ENCODE measurements around the gene SCGB1C2.
"Not testable (repeated sequence)": the region's sequence is repeated elsewhere in the genome, so short reads cannot be mapped to it uniquely, and the experiment has no call there.

The SCGB1C2 gene

DNA sequence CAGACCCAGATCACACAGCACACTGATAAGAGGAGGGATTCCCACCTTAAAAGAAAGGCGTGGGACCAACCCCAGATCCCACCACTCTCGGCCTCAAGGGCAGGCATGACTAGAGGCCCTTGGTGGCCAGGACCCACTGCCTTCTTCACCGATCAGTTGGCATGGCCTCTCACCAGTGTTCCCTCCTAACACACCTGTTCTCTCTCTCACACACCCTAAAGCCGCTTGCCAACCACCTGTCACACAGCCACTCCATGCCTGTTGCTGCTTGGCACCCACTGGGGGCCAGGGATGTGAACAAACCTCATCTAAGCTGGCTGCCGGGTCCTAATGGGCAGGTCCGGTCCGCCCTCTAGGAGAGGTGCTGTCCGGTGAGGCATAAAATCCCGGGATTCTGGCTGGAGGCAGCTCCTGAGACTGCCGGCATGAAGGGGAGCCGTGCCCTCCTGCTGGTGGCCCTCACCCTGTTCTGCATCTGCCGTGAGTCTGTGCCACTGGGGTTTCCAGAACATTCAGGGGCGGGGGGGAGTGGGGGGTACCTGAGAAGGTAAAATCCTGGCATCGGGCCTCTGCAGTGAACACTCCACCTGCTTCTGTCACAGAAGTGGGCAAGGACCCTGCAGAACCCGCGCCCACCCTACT lies at the start of gene SCGB1C2:
SCGB1C2 (plus strand) TSS at position 404 of the 642 bp plus-strand sequence; CDS start at position 426, 22 bp downstream.
- FAIRE-seq = not testable (repeated sequence)

DNA sequence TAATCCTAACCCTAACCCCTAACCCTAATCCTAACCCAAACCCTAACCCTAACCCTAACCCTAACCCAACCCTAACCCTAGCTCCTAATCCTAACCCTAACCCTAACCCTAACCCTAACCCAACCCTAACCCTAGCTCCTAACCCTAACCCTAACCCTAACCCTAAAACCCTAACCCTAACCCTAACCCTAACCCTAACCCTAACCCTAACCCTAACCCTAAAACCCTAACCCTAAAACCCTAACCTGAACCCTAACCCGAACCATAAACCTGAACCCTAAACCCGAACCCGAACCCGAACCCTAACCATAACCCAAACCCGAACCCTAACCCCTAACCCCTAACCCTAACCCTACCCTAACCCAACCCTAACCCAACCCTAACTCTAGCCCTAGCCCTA lies 24.3 kb upstream of the SCGB1C2 start:
- FAIRE-seq = not testable (repeated sequence)

DNA sequence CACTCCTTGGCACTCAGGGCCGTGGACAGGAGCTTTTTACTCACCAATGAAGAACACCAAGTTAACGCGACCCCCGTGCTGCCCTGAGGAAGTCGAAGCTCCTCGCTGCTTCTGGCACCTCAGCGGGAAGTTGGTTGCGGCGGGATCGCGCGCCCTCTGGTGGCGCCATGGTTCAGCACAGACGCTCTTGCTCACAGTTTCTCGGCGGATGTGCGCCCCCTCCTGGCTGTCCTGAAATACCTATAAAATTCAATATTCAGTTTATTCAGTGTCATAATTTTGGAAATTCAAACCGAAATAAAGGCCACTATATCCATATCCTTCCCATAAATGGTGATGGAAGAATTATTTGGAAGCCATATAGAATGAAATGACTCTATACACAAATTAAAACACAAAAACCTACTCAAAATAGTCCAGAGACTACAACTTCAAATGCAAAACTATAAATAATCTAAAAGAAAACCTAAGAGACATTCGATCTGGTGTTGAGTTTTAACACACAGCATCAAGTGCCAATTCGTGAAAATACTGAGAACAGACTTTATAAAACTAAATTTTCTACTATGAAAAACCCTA lies 18.9 kb upstream of the SCGB1C2 start:
- FAIRE-seq = not testable (repeated sequence)

DNA sequence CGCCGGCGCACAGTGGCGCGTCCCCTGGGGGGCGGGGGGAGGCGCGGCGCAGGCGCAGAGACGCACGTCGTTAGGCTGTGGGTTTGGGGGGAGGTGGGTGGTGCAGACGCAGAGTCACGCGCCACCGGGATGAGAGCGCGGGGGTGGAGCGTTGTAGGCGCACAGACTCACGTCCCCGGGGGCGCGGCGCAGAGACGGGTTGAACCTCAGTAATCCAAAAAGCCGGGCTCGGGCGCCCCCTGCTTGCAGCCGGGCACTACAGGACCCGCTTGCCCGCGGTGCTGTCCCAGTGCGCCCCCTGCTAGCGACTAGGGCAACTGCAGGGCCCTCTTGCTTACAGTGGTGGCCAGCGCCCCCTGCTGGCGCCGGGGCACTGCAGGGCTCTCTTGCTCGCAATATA lies 3.4 kb upstream of the SCGB1C2 start:
- not testable (repeated sequence) for FAIRE-seq

DNA sequence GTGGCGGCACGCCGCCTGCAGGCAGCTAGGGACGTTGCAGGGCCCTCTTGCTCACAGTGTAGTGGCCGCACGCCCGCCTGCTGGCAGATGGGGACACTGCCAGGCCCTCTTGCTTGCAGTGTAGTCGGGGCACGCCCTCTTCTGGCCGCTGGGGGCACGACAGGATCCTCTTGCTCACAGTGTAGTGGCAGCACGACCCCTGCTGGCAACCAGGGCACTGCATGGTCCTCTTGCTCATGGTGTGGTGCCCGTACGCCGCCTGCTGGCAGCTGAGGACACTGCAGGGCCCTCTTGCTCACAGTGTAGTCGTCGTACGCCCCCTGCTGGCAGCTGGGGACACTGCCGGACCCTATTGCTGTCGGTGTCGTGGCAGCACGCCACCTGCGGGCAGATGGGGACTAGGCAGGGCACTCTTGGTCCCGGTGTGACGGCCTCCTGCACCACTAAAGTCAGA lies 3.0 kb upstream of the SCGB1C2 start:
- FAIRE-seq = not testable (repeated sequence)

- FAIRE-seq = not testable (repeated sequence)
Measured at GRCh38 chr17:135022-135421, 2.3 kb upstream of the SCGB1C2 start.

GRCh38 chr17:135895-136294 lies 1.5 kb upstream of the SCGB1C2 start:
- FAIRE-seq = not testable (repeated sequence)

DNA sequence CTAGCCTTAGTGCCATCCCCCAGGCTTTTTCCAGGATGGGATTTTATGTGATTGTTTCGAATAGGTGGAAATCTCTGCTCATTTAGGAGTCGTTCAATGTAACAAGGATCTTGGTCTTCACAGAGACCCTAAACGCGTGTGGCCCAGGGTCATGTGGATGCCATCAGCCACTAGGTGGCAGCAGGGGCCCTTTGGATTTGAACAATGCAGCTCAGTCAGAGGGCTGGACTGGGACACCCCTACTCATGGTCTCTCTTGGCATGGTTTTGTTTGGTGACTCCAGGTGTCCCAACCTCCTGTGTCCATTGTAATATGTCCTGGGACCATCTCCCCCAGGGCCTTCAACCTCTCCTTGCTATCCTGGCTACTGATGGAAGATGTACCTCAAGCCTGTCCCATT lies 838 bp upstream of the SCGB1C2 start:
- FAIRE-seq = not testable (repeated sequence)

DNA sequence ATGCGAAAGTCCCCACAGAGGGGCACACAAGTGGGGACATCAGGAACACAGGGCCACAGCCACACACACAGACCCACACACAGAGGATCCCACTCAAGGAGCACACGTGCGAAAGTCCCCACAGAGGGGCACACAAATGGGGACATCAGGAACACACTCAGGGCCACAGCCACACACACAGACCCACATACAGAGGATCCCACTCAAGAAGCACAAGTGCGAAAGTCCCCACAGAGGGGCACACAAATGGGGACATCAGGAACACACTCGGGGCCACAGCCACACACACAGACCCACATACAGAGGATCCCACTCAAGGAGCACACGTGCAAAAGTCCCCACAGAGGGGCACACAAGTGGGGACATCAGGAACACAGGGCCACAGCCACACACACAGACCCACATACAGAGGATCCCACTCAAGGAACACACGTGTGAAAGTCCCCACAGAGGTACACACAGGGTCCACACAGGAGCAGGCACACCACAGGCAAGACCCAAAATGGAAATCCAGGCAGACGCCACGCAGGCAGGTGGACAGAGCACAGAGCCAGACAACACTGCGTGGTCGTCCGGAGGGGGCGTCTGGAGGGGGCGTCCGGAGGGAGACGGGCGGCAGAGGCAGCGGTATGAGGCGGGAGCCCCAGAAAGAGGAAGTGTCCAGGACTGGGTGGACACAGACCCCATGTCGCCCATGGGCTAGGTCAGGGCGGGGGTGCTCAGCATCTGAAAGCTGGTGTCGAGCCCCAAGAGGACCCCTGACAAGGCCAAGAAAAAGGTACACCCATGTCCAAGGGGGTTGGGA lies 2.2 kb downstream of the SCGB1C2 start:
- not testable (repeated sequence) for FAIRE-seq

DNA sequence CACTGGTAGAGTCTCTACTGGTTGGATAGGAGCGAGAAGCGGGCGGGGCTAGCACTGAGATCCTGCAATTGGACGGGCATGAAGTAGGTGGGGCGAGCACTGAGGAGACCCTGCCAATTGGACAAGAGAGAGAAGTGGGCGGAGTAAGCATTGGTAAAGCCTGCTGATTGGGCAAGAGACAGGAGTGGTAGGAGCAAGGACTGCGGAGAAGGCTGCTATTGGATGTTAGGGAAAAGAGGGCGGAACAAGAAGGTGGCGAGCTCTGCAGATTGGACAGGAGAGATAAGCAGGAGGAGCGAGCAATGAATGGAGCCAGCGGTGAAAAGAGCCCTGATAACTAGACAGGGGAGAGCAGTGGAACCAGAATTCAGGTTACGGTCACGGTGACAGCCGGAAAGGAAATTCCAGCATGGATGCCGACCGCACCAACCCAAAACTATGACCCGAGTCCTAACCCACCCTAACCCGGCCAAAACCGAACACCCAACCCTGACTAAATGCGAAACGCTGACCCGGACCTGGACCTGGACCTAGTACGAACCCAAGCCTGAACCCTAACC lies 4.8 kb downstream of the SCGB1C2 start:
- no peak for FAIRE-seq

DNA sequence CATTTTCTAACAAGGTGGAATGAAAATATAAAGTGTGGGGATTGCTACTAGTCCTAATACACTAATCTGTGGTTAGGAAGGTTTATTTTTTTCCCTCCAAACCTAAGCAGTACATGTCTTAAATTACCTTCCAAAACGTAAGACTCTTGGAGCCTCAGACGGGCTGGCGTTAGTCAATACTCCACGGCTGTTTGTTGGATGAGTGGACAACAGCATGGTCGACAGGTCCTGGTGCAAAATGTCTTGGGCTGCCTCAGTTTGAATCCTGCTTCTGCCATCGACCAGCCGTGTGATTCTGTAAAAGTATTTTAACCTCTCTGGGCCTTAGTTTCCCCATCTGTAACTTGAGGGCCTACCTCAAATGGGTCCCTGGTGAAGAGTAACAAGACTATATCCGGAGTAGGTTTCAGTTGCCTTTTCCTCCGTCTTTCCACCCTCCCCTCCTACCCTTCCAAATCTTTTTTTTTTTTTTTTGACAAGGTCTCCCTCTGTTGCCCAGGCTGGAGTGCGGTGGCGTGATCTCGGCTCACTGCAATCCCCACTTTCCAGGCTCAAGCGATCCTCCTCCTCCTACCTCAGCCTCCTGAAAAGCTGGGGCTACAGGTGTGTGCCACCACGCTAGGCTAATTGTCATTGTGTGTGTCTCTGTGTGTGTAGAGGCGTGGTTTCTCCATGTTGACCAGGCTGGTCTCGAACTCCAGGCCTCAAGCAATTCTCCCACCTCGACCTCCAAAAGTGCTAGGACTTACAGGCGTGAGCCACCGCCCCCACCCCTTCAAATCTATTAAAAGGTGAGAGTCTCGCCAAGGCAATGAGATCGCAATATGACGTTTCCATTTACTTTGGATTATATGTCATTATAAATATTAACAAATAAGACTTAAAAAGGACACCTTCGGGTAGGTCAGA lies 5.8 kb downstream of the SCGB1C2 start:
- no peak for FAIRE-seq

DNA sequence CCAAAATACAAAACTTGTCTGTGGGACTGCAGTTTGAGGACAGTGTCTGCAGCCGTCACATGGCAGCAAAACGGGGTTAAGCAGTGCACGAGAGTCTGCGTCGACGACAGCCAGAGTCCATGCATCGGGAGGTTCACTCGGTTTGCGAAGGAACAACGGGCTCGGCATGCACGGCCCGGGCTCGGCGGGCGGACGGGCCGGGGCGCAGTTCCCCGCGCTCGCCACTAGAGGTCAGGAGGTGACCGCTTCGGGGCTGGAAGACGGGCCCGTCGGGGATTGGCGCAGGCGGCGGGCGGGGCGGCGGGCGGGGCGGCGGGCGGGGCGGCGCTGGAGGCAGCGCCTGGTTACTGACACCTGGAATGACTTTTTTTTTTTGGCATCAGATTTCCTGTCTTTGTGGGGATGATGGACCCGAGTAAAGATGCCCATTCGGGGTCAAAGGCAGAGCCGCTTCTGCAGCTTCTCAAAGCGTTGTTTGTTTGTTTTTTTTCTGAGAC lies 6.5 kb downstream of the SCGB1C2 start:
- no peak for FAIRE-seq

GRCh38 chr17:144936-145670 lies 7.7 kb downstream of the SCGB1C2 start:
- no peak for FAIRE-seq

DNA sequence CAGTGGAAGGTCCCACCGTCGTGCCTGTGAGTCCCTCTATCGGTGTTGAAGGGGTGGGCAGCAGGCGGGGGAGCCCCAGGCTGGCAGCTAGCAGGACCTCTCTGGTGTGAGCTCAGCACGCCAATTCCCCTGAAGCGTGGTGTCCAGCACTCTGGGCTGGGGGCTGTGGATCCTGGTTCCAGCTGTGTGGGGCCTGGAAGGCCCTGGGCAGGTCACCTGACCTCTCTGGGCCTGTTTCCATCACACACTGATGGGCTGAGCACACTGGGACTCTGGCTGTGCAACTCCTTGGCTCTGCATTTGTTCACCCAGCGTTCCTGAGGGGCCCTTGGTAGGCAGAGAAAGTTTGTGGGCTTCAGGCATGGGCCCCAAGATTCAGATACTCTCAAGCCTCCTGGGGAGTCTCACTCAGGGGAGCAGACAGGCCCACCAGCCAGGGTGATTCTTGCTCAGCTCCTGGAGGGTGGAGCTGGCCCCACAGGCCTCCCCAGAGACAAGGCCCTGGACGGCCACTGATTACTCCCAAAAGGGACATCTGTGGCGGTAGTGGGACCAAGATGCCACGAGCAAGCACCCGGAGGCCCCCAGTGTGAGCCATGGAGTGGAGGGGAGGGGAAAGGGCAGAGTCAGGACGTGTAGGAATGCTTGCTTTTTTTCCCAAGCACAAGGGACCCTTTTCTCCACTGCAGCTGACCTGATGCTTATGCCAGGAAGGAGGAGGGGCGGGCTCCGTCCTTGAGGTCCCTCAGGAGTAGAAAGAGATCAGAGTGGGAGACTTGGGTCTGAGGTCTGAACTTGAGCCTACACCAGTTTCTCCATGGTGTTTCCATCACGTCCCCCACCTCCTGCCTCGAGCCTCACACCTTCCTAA lies 8.5 kb downstream of the SCGB1C2 start:
- no peak for FAIRE-seq

DNA sequence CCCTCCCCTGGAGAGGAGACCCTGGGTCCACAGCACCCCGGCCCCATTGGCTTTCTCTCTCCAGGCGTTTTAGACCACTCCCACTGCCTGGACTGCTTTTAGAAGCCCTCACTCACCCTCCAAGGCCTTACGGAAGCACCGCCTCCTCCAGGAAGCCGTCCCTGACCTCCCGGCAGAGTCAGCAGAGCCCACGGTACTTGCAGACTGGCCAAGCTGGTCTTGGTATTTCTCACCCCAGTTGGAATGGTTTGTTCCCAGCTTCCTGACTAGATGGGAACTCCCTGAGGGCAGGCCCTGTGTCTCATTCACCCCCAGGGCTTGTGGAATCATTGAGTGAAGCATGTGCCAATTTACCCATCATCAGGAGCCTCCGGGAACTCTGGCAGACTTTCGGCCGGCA lies 9.2 kb downstream of the SCGB1C2 start:
- no peak for FAIRE-seq

DNA sequence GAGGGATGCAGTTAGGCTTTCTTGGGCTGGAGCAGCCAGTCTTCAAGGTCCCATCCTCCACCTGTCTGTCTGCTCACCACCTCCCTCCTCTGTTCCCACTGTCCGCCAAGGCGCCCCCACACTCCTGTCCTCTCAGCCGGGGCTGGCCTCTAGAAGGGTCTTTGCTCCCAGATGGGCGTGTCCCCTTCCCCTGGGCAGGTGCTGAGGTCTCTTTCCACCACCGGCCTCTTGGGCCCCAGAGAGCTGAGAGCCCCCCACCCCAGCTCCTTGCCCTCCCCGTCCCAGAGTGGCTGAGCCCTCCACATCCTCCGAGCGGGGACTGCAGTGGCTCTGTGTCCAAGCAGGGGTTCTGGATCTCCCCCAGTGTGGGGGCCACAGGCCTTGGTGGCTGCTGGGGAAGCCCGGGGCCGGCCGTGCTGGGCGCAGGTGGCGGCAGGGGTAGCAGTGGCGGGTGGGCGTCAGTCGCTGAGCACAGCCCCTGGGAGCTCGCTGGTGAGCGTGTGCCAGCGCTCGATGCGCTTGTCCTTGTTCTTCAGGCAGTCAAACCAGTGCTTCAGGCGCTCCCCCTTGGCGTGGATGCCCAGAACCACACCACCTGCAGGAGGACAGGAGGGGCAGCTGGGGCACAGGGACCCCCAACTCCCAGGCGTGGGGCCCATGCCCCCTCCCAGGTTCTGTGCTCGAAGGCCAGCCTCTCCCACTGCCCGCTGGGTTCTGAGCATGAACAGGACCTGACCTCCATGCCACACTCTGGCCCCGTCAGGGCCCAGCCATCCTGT lies 9.8 kb downstream of the SCGB1C2 start:
- FAIRE-seq = no peak

- FAIRE-seq = no peak
Measured at GRCh38 chr17:147796-148740, 10.7 kb downstream of the SCGB1C2 start.

DNA sequence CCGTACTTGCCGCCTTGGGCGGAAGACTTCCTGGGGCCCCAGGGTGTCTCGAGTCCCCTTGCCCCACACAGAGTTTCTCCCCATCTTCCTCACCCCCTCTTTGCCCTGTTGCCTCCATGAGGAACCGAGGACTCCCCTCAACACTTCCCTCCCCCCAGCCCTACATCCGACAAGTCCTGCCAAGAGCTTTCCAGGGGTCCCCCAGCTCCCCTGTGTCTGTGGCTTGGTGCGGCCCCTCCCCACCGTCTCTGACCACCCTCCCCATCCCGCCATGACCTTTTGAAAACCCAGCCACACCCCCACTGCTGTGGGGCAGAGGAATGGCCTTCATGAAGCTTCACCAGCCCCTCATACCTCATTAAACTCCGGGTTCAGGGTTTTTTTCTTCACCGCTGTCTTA lies 11.4 kb downstream of the SCGB1C2 start:
- FAIRE-seq = no peak
